ENCODE results near the gene TMEM132D.
"Not testable (repeated sequence)": the region's sequence is repeated elsewhere in the genome, so short reads cannot be mapped to it uniquely, and the experiment has no call there.

The TMEM132D gene

GRCh38 chr12:129076441-129077320, 827.1 kb downstream of the TMEM132D start:
- DNase-seq (ENCODE audit: low read depth in 4 of 4, low spot score in 1 of 4), result no peak

- no peak for DNase-seq (ENCODE audit: low read depth in 4 of 4, low spot score in 1 of 4)
Observed at GRCh38 chr12:129075460-129076208, 828.2 kb downstream of the TMEM132D start.

- no peak for DNase-seq (ENCODE audit: low read depth in 4 of 4, low spot score in 1 of 4)
Observed at GRCh38 chr12:129074379-129074778, 829.4 kb downstream of the TMEM132D start.

GRCh38 chr12:129073157-129073915, 830.5 kb downstream of the TMEM132D start:
- DNase-seq (ENCODE audit: low read depth in 4 of 4, low spot score in 1 of 4), result no peak

- no peak for DNase-seq (ENCODE audit: low read depth in 4 of 4, low spot score in 1 of 4)
Observed at GRCh38 chr12:129071362-129071761, 832.5 kb downstream of the TMEM132D start.

GRCh38 chr12:129069886-129070285, 833.9 kb downstream of the TMEM132D start:
- DNase-seq (ENCODE audit: low read depth in 4 of 4, low spot score in 1 of 4), result no peak

- DNase-seq (ENCODE audit: low read depth in 4 of 4, low spot score in 1 of 4), result no peak
Observed at GRCh38 chr12:129068684-129069083, 835.1 kb downstream of the TMEM132D start.

GRCh38 chr12:129067491-129067890, 836.3 kb downstream of the TMEM132D start:
- no peak for DNase-seq (ENCODE audit: low read depth in 4 of 4, low spot score in 1 of 4)

GRCh38 chr12:129064209-129064855, 839.5 kb downstream of the TMEM132D start:
- DNase-seq (ENCODE audit: low read depth in 4 of 4, low spot score in 1 of 4), result no peak

- no peak for DNase-seq (ENCODE audit: low read depth in 4 of 4, low spot score in 1 of 4)
Observed at GRCh38 chr12:129063600-129063999, 840.2 kb downstream of the TMEM132D start.

GRCh38 chr12:129053232-129053631, 850.6 kb downstream of the TMEM132D start:
- DNase-seq (ENCODE audit: low read depth in 4 of 4, low spot score in 1 of 4), result no peak

- DNase-seq (ENCODE audit: low read depth in 4 of 4, low spot score in 1 of 4), result no peak
Observed at GRCh38 chr12:129052373-129052772, 851.5 kb downstream of the TMEM132D start.

- no peak for DNase-seq (ENCODE audit: low read depth in 4 of 4, low spot score in 1 of 4)
Observed at GRCh38 chr12:129049917-129050316, 853.9 kb downstream of the TMEM132D start.

GRCh38 chr12:129043334-129043733, 860.5 kb downstream of the TMEM132D start:
- DNase-seq (ENCODE audit: low read depth in 4 of 4, low spot score in 1 of 4), result not testable (repeated sequence)

GRCh38 chr12:129036135-129036534, 867.7 kb downstream of the TMEM132D start:
- DNase-seq (ENCODE audit: low read depth in 4 of 4, low spot score in 1 of 4), result no peak

- no peak for DNase-seq (ENCODE audit: low read depth in 4 of 4, low spot score in 1 of 4)
Observed at GRCh38 chr12:129034558-129035289, 869.1 kb downstream of the TMEM132D start.

- no peak for DNase-seq (ENCODE audit: low read depth in 4 of 4, low spot score in 1 of 4)
Observed at GRCh38 chr12:129028844-129029243, 875.0 kb downstream of the TMEM132D start.

GRCh38 chr12:129025055-129025454, 878.8 kb downstream of the TMEM132D start:
- DNase-seq (ENCODE audit: low read depth in 4 of 4, low spot score in 1 of 4), result no peak
